Measurements from ENCODE around the gene ZFR2.
"Not testable (repeated sequence)": the region's sequence is repeated elsewhere in the genome, so short reads cannot be mapped to it uniquely, and the experiment has no call there.

The ZFR2 gene

GRCh38 chr19:3834349-3835054 is 34.3 kb downstream of the ZFR2 start:
- no peak for DNase-seq

GRCh38 chr19:3833578-3834348 is 35.1 kb downstream of the ZFR2 start:
- no peak for DNase-seq

GRCh38 chr19:3832001-3832400 is 36.8 kb downstream of the ZFR2 start:
- no peak for DNase-seq

- no peak for DNase-seq
These were observed 37.2 kb downstream of the ZFR2 start for GRCh38 chr19:3831601-3832000.

- DNase-seq: no peak
These were observed 37.9 kb downstream of the ZFR2 start for GRCh38 chr19:3830621-3831589.

GRCh38 chr19:3827306-3827705 is 41.5 kb downstream of the ZFR2 start:
- DNase-seq: no peak

- DNase-seq: no peak
These were observed 42.7 kb downstream of the ZFR2 start for GRCh38 chr19:3826163-3826562.

GRCh38 chr19:3825286-3825956 is 43.4 kb downstream of the ZFR2 start:
- DNase-seq: no peak

- DNase-seq: no peak
These were observed 45.5 kb downstream of the ZFR2 start for GRCh38 chr19:3823350-3823713.

GRCh38 chr19:3822683-3823349 is 46.0 kb downstream of the ZFR2 start:
- no peak for DNase-seq

GRCh38 chr19:3821857-3822364 is 46.9 kb downstream of the ZFR2 start:
- peak; percentile 93 to 98 for DNase-seq

GRCh38 chr19:3821156-3821555 is 47.7 kb downstream of the ZFR2 start:
- no peak for DNase-seq

GRCh38 chr19:3819989-3820388 is 48.8 kb downstream of the ZFR2 start:
- DNase-seq: no peak

GRCh38 chr19:3818918-3819317 is 49.9 kb downstream of the ZFR2 start:
- no peak for DNase-seq

- peak; percentile 31 to 44 for DNase-seq
These were observed 50.4 kb downstream of the ZFR2 start for GRCh38 chr19:3818466-3818865.

GRCh38 chr19:3817761-3818160 is 51.1 kb downstream of the ZFR2 start:
- DNase-seq: no peak

GRCh38 chr19:3816566-3817218 is 52.1 kb downstream of the ZFR2 start:
- no peak for DNase-seq

GRCh38 chr19:3816148-3816547 is 52.7 kb downstream of the ZFR2 start:
- DNase-seq: not testable (repeated sequence)

- no peak for DNase-seq
These were observed 54.2 kb downstream of the ZFR2 start for GRCh38 chr19:3814648-3815047.

GRCh38 chr19:3813473-3814392 is 55.1 kb downstream of the ZFR2 start:
- DNase-seq: no peak
